Lung (tissue), 12 donors: ENCODE measurements around the gene MMP8. TPM values are rescaled to one million over a fixed set of nuclear protein-coding genes. Genes with fewer than 3 reads are reported as not detected.
A peak's percentile ranks its signal among the peaks of the same experiment; 100 is the strongest.

Source experiments
- ATAC-seq: fragments of 200-7000 bp; cut with Tn5 transposase; one replicate; pipeline ENCODE4 v1.9.1; 2020; ENCODE audit warnings: moderate number of reproducible peaks; ENCODE audit not compliant: insufficient read depth, low FRiP score
- DNase-seq, 3 donors: peaks; one replicate each; pipeline ENCODE4 v3.0.0-alpha.2; 2013 to 2017
- H3K27ac ChIP-seq, 2 donors: one replicate each; pipeline ENCODE4 v1.5.1; 2013; ENCODE audit warnings: mild to moderate bottlenecking in 2 of 2, moderate library complexity in 2 of 2, control low read depth in 1 of 2, inconsistent platforms in 1 of 2, low read depth in 1 of 2, low read length in 1 of 2
- H3K27me3 ChIP-seq, 3 donors: one replicate each; pipeline ENCODE4 v1.5.1; 2013; ENCODE audit warnings: low read length in 2 of 3; ENCODE audit not compliant: control insufficient read depth in 3 of 3, insufficient read depth in 3 of 3
- H3K36me3 ChIP-seq, 4 donors: one replicate each; pipeline ENCODE4 v1.5.1; 2013; ENCODE audit warnings: low read length in 4 of 4, mild to moderate bottlenecking in 1 of 4, moderate library complexity in 1 of 4; ENCODE audit not compliant: control insufficient read depth in 4 of 4, insufficient read depth in 4 of 4
- H3K4me1 ChIP-seq, 5 donors: one replicate each; pipeline ENCODE4 v1.5.1; 2013; ENCODE audit warnings: low read length in 5 of 5, mild to moderate bottlenecking in 2 of 5, moderate library complexity in 1 of 5; ENCODE audit not compliant: control insufficient read depth in 5 of 5, insufficient read depth in 5 of 5
- H3K4me3 ChIP-seq: one replicate; pipeline ENCODE4 v1.5.1; 2013; ENCODE audit warnings: mild to moderate bottlenecking, control low read depth, moderate library complexity
- H3K9ac ChIP-seq, 2 donors: one replicate each; pipeline ENCODE4 v1.5.1; 2013; ENCODE audit warnings: low read length in 2 of 2, control low read depth in 1 of 2; ENCODE audit not compliant: insufficient read depth in 1 of 2
- H3K9me3 ChIP-seq, 4 donors: one replicate each; pipeline ENCODE4 v1.5.1; 2013; ENCODE audit warnings: low read length in 3 of 4, mild to moderate bottlenecking in 1 of 4, moderate library complexity in 1 of 4; ENCODE audit not compliant: control insufficient read depth in 4 of 4, insufficient read depth in 3 of 4
- CTCF ChIP-seq: IDR thresholded peaks from 2 replicates; pipeline ENCODE4 v1.5.1; 2012; ENCODE audit warnings: mild to moderate bottlenecking; ENCODE audit errors: control extremely low read depth, extremely low read depth
- WGBS, 2 donors: extraction: QIAGEN DNeasy Blood & Tissue Kit; methylation state at CpG; one replicate each; pipeline ENCODE4 v1.1.7; 2013; 5-methylcytosine and 5-hydroxymethylcytosine counted together
- polyA plus RNA-seq, 2 donors: library from polyadenylated mRNA; stranded (reverse); fragments of 200-250 nt; gene quantifications; one replicate each; pipeline ENCODE4 v1.2.1, GENCODE V29; 2013
- total RNA-seq, 2 donors: library from RNA; depleted of rRNA in 1 of 2; stranded (reverse); fragments of >200 nt in 1 of 2; gene quantifications; one replicate each; pipeline ENCODE4 v1.2.1, GENCODE V29; 2014 to 2021
- donor health status: control.
- donor health status: control.
- donor health status: Bipolar disorder and iron deficiency.
- donor health status: healthy.
- donor health status: DM: yes; HTN: yes; CAD: no.

Gene MMP8
- total and polyA plus RNA-seq, 4 donors, result 0.30 to 77.5 (median 1.6) TPM

- Histone ChIP-seq H3K4me1 (peaks cover 0 to 5% (median 0%) of the 10 kb centered on the region in 5 donors), H3K27ac (no peak overlapping the region), H3K9ac (no peak overlapping the region), H3K4me3 (no peak overlapping the region), H3K27me3 (no peaks in the 10 kb centered on the region), H3K9me3 (no peaks in the 10 kb centered on the region), H3K36me3 (no peaks in the 10 kb centered on the region)
- no peak for DNase-seq
- no peak for TF ChIP-seq CTCF
- 39 to 70% methylated on average over 2 of the region's 2 CpGs for WGBS, 2 donors
- ATAC-seq, result peak; percentile 41
Observed at GRCh38 chr11:102727890-102728289, 3.1 kb upstream of the MMP8 start.

DNA sequence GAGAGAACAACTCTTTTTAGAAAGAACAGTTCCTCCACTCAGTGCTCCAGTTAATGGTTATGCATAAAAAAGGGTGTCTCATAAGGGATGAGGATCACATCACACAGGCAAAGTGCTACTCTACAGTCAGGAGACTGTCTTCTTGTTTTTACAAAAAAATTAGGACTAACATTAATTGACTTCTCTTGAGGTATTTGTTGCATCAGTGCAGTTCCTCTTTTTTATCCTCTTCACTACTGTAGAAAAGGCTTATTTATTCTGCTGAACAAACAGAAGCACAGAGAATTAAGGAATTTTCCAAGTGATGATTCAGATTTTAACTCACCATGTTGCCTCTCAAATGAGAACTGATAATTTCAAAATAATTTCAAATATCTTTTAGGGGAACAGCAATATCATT is 1.9 kb downstream of the MMP8 start:
- ATAC-seq, result no peak
- no peak overlapping the region for H3K27ac ChIP-seq
- no peaks in the 10 kb centered on the region for H3K9me3 ChIP-seq
- no peak for DNase-seq
- H3K36me3 ChIP-seq, result no peaks in the 10 kb centered on the region
- no peaks in the 10 kb centered on the region for H3K27me3 ChIP-seq
- no peak overlapping the region for H3K4me3 ChIP-seq
- TF ChIP-seq CTCF, result no peak
- H3K4me1 ChIP-seq, result peaks cover 0 to 2% (median 0%) of the 10 kb centered on the region in 5 donors
- no peak overlapping the region for H3K9ac ChIP-seq

- Histone ChIP-seq H3K9me3 (no peaks in the 10 kb centered on the region), H3K4me1 (peaks cover 0 to 2% (median 0%) of the 10 kb centered on the region in 5 donors), H3K27me3 (no peaks in the 10 kb centered on the region), H3K27ac (no peak overlapping the region), H3K4me3 (no peak overlapping the region), H3K36me3 (no peaks in the 10 kb centered on the region), H3K9ac (no peak overlapping the region)
- DNase-seq (no peak), ATAC-seq (no peak)
- WGBS, 2 donors, result 54 to 81% methylated on average over 4 of the region's 4 CpGs
- TF ChIP-seq CTCF, result no peak
Observed at GRCh38 chr11:102719620-102720277, 5.0 kb downstream of the MMP8 start.

DNA sequence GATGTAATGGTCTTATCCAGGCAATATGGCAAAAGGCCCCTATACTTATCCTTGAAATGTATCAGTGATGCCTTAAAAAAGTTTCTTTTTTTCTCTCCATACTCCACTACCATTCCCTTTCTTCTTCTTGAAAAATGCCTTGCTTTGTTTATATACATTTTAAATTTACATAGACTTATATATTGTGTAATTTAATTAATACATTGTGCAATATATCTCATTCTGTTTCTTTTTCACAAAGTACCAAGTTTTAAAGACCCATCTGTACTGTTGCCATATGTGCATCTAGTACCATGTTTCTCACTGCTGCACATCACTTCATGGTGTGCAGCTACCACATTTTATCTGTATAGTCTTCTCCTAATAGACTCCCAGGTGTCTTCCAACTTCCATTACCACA is 7.5 kb downstream of the MMP8 start:
- H3K9ac ChIP-seq, result no peak overlapping the region
- H3K27me3 ChIP-seq, result no peaks in the 10 kb centered on the region
- peaks cover 0 to 2% (median 0%) of the 10 kb centered on the region in 5 donors for H3K4me1 ChIP-seq
- no peak for ATAC-seq
- no peaks in the 10 kb centered on the region for H3K9me3 ChIP-seq
- H3K36me3 ChIP-seq, result no peaks in the 10 kb centered on the region
- TF ChIP-seq CTCF, result no peak
- no peak overlapping the region for H3K4me3 ChIP-seq
- no peak for DNase-seq
- no peak overlapping the region for H3K27ac ChIP-seq
